GM11168 (cell line): ENCODE results near the gene RHOJ.

ENCODE experiments used
- in situ Hi-C: fragments of 300-500 bp; cut with MboI; formaldehyde crosslinking; loops from one replicate; pipeline ENCODE4 v1.12.0; 2022; ENCODE audit warnings: low sequenced_read_pairs; ENCODE audit not compliant: unreplicated experiment

The RHOJ gene

GRCh38 chr14:63203618-63204406 lies 431 bp upstream of the RHOJ start:
- in situ Hi-C loops, result no loop called here

GRCh38 chr14:63205044-63205575 lies 867 bp downstream of the RHOJ start:
- in situ Hi-C loops, result no loop called here

- in situ Hi-C loops, result no loop called here
These were observed 1.6 kb downstream of the RHOJ start for GRCh38 chr14:63205866-63206265.

- in situ Hi-C loops, result no loop called here
These were observed 4.9 kb downstream of the RHOJ start for GRCh38 chr14:63209160-63209559.

GRCh38 chr14:63210812-63211211 lies 6.6 kb downstream of the RHOJ start:
- in situ Hi-C loops, result no loop called here

GRCh38 chr14:63212209-63212608 lies 8.0 kb downstream of the RHOJ start:
- in situ Hi-C loops, result no loop called here

GRCh38 chr14:63212776-63213500 lies 8.7 kb downstream of the RHOJ start:
- in situ Hi-C loops, result no loop called here

- in situ Hi-C loops, result no loop called here
These were observed 10.4 kb downstream of the RHOJ start for GRCh38 chr14:63214417-63215196.

GRCh38 chr14:63220526-63220925 lies 16.3 kb downstream of the RHOJ start:
- in situ Hi-C loops, result no loop called here

GRCh38 chr14:63223596-63223995 lies 19.4 kb downstream of the RHOJ start:
- in situ Hi-C loops, result no loop called here

GRCh38 chr14:63224196-63224595 lies 20.0 kb downstream of the RHOJ start:
- in situ Hi-C loops, result no loop called here

- in situ Hi-C loops, result no loop called here
These were observed 24.0 kb downstream of the RHOJ start for GRCh38 chr14:63228217-63228616.

- in situ Hi-C loops, result no loop called here
These were observed 25.3 kb downstream of the RHOJ start for GRCh38 chr14:63229330-63230059.

- in situ Hi-C loops, result no loop called here
These were observed 27.5 kb downstream of the RHOJ start for GRCh38 chr14:63231766-63232165.

- in situ Hi-C loops, result no loop called here
These were observed 33.5 kb downstream of the RHOJ start for GRCh38 chr14:63237791-63238190.

- in situ Hi-C loops, result no loop called here
These were observed 36.0 kb downstream of the RHOJ start for GRCh38 chr14:63240221-63240620.

- in situ Hi-C loops, result no loop called here
These were observed 36.9 kb downstream of the RHOJ start for GRCh38 chr14:63241096-63241495.

GRCh38 chr14:63243646-63244045 lies 39.4 kb downstream of the RHOJ start:
- in situ Hi-C loops, result no loop called here

- in situ Hi-C loops, result no loop called here
These were observed 41.6 kb downstream of the RHOJ start for GRCh38 chr14:63245893-63246292.

- in situ Hi-C loops, result no loop called here
These were observed 44.0 kb downstream of the RHOJ start for GRCh38 chr14:63248211-63248610.
